HUES6 (cell line): ENCODE measurements around the gene DTNB.

Experiments used
- H3K27ac ChIP-seq: 2 replicates; pipeline ENCODE4 v1.7.0; 2013; ENCODE audit warnings: low read depth, mild to moderate bottlenecking, low read length, inconsistent platforms
- H3K27me3 ChIP-seq: 2 replicates; pipeline ENCODE4 v1.6.1; 2013; ENCODE audit warnings: low read length; ENCODE audit not compliant: control insufficient read depth, insufficient read depth
- H3K36me3 ChIP-seq: 2 replicates; pipeline ENCODE4 v1.6.1; 2013; ENCODE audit warnings: low read length; ENCODE audit not compliant: control insufficient read depth, insufficient read depth
- H3K4me1 ChIP-seq: 2 replicates; pipeline ENCODE4 v1.6.1; 2013; ENCODE audit warnings: low read length; ENCODE audit not compliant: control insufficient read depth, insufficient read depth
- H3K4me3 ChIP-seq: 2 replicates; pipeline ENCODE4 v1.5.1; 2013; ENCODE audit warnings: low read depth, low read length
- H3K9ac ChIP-seq: one replicate; pipeline ENCODE4 v1.6.1; 2013; ENCODE audit warnings: mild to moderate bottlenecking, low read length
- H3K9me3 ChIP-seq: 2 replicates; pipeline ENCODE4 v1.6.1; 2013; ENCODE audit warnings: low read depth, low read length; ENCODE audit not compliant: control insufficient read depth, insufficient read depth

Gene DTNB

GRCh38 chr2:25376750-25377621 lies 296.4 kb downstream of the DTNB start:
- peaks cover 31% of the 10 kb centered on the region for H3K4me1 ChIP-seq
- peak overlapping the region; percentile 73 for H3K9ac ChIP-seq
- no peaks in the 10 kb centered on the region for H3K36me3 ChIP-seq
- no peaks in the 10 kb centered on the region for H3K27me3 ChIP-seq
- H3K9me3 ChIP-seq: peaks cover 3% of the 10 kb centered on the region; the same call in 1 of the 2 replicates
- H3K4me3 ChIP-seq: peak overlapping the region; percentile 46
- peak overlapping the region; percentile 71; the same call in 1 of the 2 replicates for H3K27ac ChIP-seq

GRCh38 chr2:25375989-25376545 lies 297.3 kb downstream of the DTNB start:
- H3K9me3 ChIP-seq: peaks cover 3% of the 10 kb centered on the region; the same call in 1 of the 2 replicates
- no peaks in the 10 kb centered on the region for H3K27me3 ChIP-seq
- H3K4me3 ChIP-seq: 0 out of 2 replicates have a peak overlapping the region, but pooled peaks have one; percentile 10
- no peak overlapping the region for H3K27ac ChIP-seq
- no peak overlapping the region for H3K9ac ChIP-seq
- no peaks in the 10 kb centered on the region for H3K36me3 ChIP-seq
- peaks cover 36% of the 10 kb centered on the region for H3K4me1 ChIP-seq

GRCh38 chr2:25375371-25375988 lies 297.9 kb downstream of the DTNB start:
- no peaks in the 10 kb centered on the region for H3K27me3 ChIP-seq
- H3K36me3 ChIP-seq: no peaks in the 10 kb centered on the region
- H3K4me1 ChIP-seq: peaks cover 36% of the 10 kb centered on the region
- H3K27ac ChIP-seq: no peak overlapping the region
- no peak overlapping the region for H3K4me3 ChIP-seq
- H3K9me3 ChIP-seq: peaks cover 3% of the 10 kb centered on the region; the same call in 1 of the 2 replicates
- no peak overlapping the region for H3K9ac ChIP-seq

- H3K36me3 ChIP-seq: no peaks in the 10 kb centered on the region
- H3K27me3 ChIP-seq: no peaks in the 10 kb centered on the region
- no peak overlapping the region for H3K27ac ChIP-seq
- peaks cover 3% of the 10 kb centered on the region; the same call in 1 of the 2 replicates for H3K9me3 ChIP-seq
- H3K4me3 ChIP-seq: no peak overlapping the region
- no peak overlapping the region for H3K9ac ChIP-seq
- H3K4me1 ChIP-seq: peaks cover 36% of the 10 kb centered on the region
Measured at GRCh38 chr2:25374827-25375226, 298.6 kb downstream of the DTNB start.

GRCh38 chr2:25374411-25374810 lies 299.0 kb downstream of the DTNB start:
- peaks cover 36% of the 10 kb centered on the region for H3K4me1 ChIP-seq
- H3K36me3 ChIP-seq: no peaks in the 10 kb centered on the region
- no peak overlapping the region for H3K27ac ChIP-seq
- no peak overlapping the region for H3K9ac ChIP-seq
- H3K4me3 ChIP-seq: no peak overlapping the region
- peaks cover 3% of the 10 kb centered on the region; the same call in 1 of the 2 replicates for H3K9me3 ChIP-seq
- no peaks in the 10 kb centered on the region for H3K27me3 ChIP-seq

GRCh38 chr2:25373269-25373981 lies 300.0 kb downstream of the DTNB start:
- H3K9me3 ChIP-seq: no peaks in the 10 kb centered on the region
- no peak overlapping the region for H3K27ac ChIP-seq
- no peak overlapping the region for H3K9ac ChIP-seq
- H3K4me3 ChIP-seq: no peak overlapping the region
- H3K4me1 ChIP-seq: peaks cover 36% of the 10 kb centered on the region
- no peaks in the 10 kb centered on the region for H3K27me3 ChIP-seq
- no peaks in the 10 kb centered on the region for H3K36me3 ChIP-seq

GRCh38 chr2:25372405-25373268 lies 300.7 kb downstream of the DTNB start:
- Histone ChIP-seq H3K9ac (no peak overlapping the region), H3K27ac (no peak overlapping the region), H3K4me1 (peaks cover 33% of the 10 kb centered on the region)

GRCh38 chr2:25371253-25372241 lies 301.8 kb downstream of the DTNB start:
- H3K4me3 ChIP-seq: no peak overlapping the region
- no peaks in the 10 kb centered on the region for H3K9me3 ChIP-seq
- no peaks in the 10 kb centered on the region for H3K27me3 ChIP-seq
- H3K4me1 ChIP-seq: peaks cover 25% of the 10 kb centered on the region; the same call in 1 of the 2 replicates
- H3K9ac ChIP-seq: no peak overlapping the region
- no peak overlapping the region for H3K27ac ChIP-seq
- no peaks in the 10 kb centered on the region for H3K36me3 ChIP-seq

More at GRCh38 chr2:25372405-25373268, 300.7 kb downstream of the DTNB start:
- no peaks in the 10 kb centered on the region for H3K9me3 ChIP-seq
- no peaks in the 10 kb centered on the region for H3K36me3 ChIP-seq
- H3K27me3 ChIP-seq: no peaks in the 10 kb centered on the region
- no peak overlapping the region for H3K4me3 ChIP-seq

- no peaks in the 10 kb centered on the region for H3K36me3 ChIP-seq
- no peak overlapping the region for H3K27ac ChIP-seq
- no peaks in the 10 kb centered on the region for H3K9me3 ChIP-seq
- H3K9ac ChIP-seq: no peak overlapping the region
- H3K27me3 ChIP-seq: peaks cover under 1% of the 10 kb centered on the region; the same call in 1 of the 2 replicates
- H3K4me1 ChIP-seq: peaks cover 19% of the 10 kb centered on the region; the same call in 1 of the 2 replicates
- no peak overlapping the region for H3K4me3 ChIP-seq
Measured at GRCh38 chr2:25369876-25370275, 303.5 kb downstream of the DTNB start.
